Osteoblast (primary cell): ENCODE data around the gene CTSF. TPM values are rescaled to one million over a fixed set of nuclear protein-coding genes. Genes with fewer than 3 reads are reported as not detected.

Experiments used
- DNase-seq: peaks from one replicate; pipeline ENCODE4 v3.0.0; 2011; ENCODE audit warnings: low spot score, mixed read lengths; ENCODE audit not compliant: insufficient read length; ENCODE audit errors: missing footprints
- H2AFZ ChIP-seq: 2 replicates; pipeline ENCODE4 v1.6.0; 2011; ENCODE audit warnings: mild to moderate bottlenecking, low read length
- H3K27ac ChIP-seq: 2 replicates; pipeline ENCODE4 v1.5.1; 2011; ENCODE audit warnings: mild to moderate bottlenecking, low read depth, low read length, moderate library complexity
- H3K27me3 ChIP-seq: 2 replicates; pipeline ENCODE4 v1.6.0; 2012; ENCODE audit warnings: mild to moderate bottlenecking, control low read depth, inconsistent platforms, low read length, moderate library complexity; ENCODE audit not compliant: insufficient read depth
- H3K36me3 ChIP-seq: 2 replicates; pipeline ENCODE4 v1.5.1; 2011; ENCODE audit warnings: mild to moderate bottlenecking, low read length, control low read depth, moderate library complexity; ENCODE audit not compliant: insufficient read depth
- H3K4me1 ChIP-seq: 2 replicates; pipeline ENCODE4 v1.5.1; 2011; ENCODE audit warnings: mild to moderate bottlenecking, low read length, control low read depth, moderate library complexity; ENCODE audit not compliant: insufficient read depth
- H3K4me2 ChIP-seq: 2 replicates; pipeline ENCODE4 v1.6.0; 2011; ENCODE audit warnings: mild to moderate bottlenecking, low read length; ENCODE audit not compliant: insufficient read depth
- H3K4me3 ChIP-seq: fragments of 200-600 bp; sonication (generic); 3 replicates; pipeline ENCODE4 v1.5.1; 2012; ENCODE audit warnings: mild to moderate bottlenecking, low read length, inconsistent platforms; ENCODE audit not compliant: insufficient read depth
- H3K79me2 ChIP-seq: 2 replicates; pipeline ENCODE4 v1.6.0; 2012; ENCODE audit warnings: mild to moderate bottlenecking, low read length, control low read depth, inconsistent platforms; ENCODE audit not compliant: insufficient read depth
- H3K9me3 ChIP-seq: 2 replicates; pipeline ENCODE4 v1.5.1; 2011; ENCODE audit warnings: low read depth, low read length, control low read depth
- H4K20me1 ChIP-seq: 2 replicates; pipeline ENCODE4 v1.6.0; 2012; ENCODE audit warnings: mild to moderate bottlenecking, low read length, control low read depth; ENCODE audit not compliant: insufficient read depth
- total RNA-seq: library from RNA; depleted of rRNA; stranded (reverse); fragments of >200 nt; gene quantifications from 2 replicates; pipeline ENCODE4 v1.2.3, GENCODE V29; 2012
- TF ChIP-seq, protein P1 (sequence below): IDR thresholded peaks from 2 replicates; pipeline ENCODE4 v1.5.1; 2011; ENCODE audit warnings: mild to moderate bottlenecking, low read depth, low read length, moderate library complexity; ENCODE audit errors: extremely low read depth

The CTSF gene
- total RNA-seq, 1 donor = 45.6 TPM

DNA sequence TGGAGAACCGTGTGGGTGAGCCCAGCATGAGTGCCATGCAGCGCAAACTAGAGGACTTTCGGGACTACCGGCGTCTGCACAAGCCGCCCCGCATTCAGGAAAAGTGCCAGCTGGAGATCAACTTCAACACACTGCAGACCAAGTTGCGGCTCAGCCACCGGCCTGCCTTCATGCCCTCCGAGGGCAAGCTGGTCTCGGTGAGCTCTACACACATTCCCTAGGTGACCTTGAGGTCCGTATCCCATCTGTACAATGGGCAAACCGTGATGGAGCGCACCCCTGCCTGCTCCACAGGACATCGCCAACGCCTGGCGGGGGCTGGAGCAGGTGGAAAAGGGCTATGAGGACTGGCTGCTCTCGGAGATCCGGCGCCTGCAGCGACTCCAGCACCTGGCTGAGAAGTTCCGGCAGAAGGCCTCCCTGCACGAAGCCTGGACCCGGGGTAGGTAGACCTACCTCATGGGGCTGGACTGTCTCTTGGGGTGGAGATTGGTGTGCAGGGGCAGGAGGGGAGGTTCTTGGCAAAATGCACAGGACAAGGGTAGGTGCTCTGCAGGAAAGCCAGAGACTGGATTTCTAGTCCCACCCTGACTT, 10.6 kb downstream of the CTSF start:
- H3K4me2 ChIP-seq = no peak overlapping the region
- H4K20me1 ChIP-seq = no peaks in the 10 kb centered on the region
- H2AFZ ChIP-seq = no peak overlapping the region
- no peaks in the 10 kb centered on the region for H3K36me3 ChIP-seq
- no peaks in the 10 kb centered on the region for H3K79me2 ChIP-seq
- H3K27me3 ChIP-seq = peaks cover 41% of the 10 kb centered on the region
- DNase-seq = peak; percentile 72
- no peaks in the 10 kb centered on the region for H3K4me1 ChIP-seq
- no peak overlapping the region for H3K4me3 ChIP-seq
- TF ChIP-seq, protein P1, sequence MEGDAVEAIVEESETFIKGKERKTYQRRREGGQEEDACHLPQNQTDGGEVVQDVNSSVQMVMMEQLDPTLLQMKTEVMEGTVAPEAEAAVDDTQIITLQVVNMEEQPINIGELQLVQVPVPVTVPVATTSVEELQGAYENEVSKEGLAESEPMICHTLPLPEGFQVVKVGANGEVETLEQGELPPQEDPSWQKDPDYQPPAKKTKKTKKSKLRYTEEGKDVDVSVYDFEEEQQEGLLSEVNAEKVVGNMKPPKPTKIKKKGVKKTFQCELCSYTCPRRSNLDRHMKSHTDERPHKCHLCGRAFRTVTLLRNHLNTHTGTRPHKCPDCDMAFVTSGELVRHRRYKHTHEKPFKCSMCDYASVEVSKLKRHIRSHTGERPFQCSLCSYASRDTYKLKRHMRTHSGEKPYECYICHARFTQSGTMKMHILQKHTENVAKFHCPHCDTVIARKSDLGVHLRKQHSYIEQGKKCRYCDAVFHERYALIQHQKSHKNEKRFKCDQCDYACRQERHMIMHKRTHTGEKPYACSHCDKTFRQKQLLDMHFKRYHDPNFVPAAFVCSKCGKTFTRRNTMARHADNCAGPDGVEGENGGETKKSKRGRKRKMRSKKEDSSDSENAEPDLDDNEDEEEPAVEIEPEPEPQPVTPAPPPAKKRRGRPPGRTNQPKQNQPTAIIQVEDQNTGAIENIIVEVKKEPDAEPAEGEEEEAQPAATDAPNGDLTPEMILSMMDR = no peak
- H3K9me3 ChIP-seq = no peaks in the 10 kb centered on the region
- no peak overlapping the region for H3K27ac ChIP-seq

DNA sequence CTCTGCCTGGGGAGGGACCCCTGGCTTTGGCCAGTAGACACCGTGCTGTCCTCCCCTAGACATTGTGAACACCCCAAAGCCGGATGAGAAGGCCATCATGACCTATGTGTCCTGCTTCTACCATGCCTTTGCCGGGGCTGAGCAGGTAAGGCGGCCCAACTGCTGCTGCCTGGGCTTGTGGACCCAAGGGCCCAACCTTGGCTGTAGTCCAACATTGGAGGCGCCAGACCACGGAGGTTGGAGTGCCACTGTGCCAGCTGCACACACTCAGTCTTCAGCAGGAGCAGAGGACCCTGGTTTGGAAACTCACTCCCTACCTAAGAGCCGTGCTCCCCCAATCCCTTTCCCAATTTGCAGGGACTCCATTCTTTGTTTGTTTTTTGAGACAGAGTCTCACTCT, 12.3 kb downstream of the CTSF start:
- peak; percentile 43 for DNase-seq
- H3K27ac ChIP-seq = no peak overlapping the region
- no peaks in the 10 kb centered on the region for H3K9me3 ChIP-seq
- H4K20me1 ChIP-seq = no peaks in the 10 kb centered on the region
- peaks cover 41% of the 10 kb centered on the region for H3K27me3 ChIP-seq
- H2AFZ ChIP-seq = no peak overlapping the region
- no peaks in the 10 kb centered on the region for H3K79me2 ChIP-seq
- H3K4me3 ChIP-seq = no peak overlapping the region
- TF ChIP-seq, protein P1 = no peak
- no peaks in the 10 kb centered on the region for H3K36me3 ChIP-seq
- H3K4me2 ChIP-seq = no peak overlapping the region
- no peaks in the 10 kb centered on the region for H3K4me1 ChIP-seq

DNA sequence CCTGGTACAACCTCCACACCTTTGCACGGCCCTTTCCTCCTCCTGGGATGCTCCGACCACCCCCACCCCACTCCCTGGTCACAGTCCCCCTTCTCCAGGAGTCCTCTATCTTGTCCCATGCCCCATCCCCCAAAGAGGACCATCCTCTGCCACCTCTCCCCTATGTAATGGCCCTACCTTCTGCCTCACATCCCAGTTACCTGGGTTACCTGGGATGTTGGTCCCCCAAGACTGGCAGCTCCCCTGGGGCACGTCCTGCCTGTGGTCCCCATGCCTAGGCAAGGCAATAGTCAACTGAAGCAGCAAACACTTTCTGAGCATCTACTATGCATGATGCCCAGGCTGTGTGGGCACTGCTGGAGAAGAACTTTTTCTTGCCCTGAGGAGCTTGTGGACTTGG, 13.0 kb downstream of the CTSF start:
- Histone ChIP-seq H2AFZ (no peak overlapping the region), H3K36me3 (no peaks in the 10 kb centered on the region), H3K27ac (no peak overlapping the region), H3K79me2 (no peaks in the 10 kb centered on the region), H3K4me1 (no peaks in the 10 kb centered on the region), H3K4me2 (no peak overlapping the region), H3K9me3 (no peaks in the 10 kb centered on the region), H3K27me3 (peaks cover 35% of the 10 kb centered on the region), H3K4me3 (no peak overlapping the region), H4K20me1 (no peaks in the 10 kb centered on the region)
- TF ChIP-seq, protein P1 = no peak
- DNase-seq = peak; percentile 84

DNA sequence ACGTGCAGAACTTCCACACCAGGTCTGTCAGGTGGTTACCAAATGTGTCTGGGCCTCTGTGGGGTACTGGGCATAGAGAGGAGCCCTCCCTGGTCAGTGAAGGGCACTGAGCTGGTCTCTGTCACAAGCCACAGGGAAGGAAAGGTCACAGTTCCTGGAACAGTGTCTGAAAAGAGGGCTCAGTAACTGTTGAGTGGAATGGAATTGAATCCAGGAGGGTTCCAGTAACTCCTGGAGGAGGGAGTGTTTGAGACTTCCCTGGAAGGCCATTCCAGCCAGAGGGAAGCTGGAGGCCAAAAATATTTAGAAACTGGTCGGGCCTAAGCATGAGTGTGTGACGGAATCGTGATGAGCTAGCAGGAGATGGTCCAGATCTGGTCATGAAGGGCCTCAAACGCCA, 13.8 kb downstream of the CTSF start:
- H2AFZ ChIP-seq = no peak overlapping the region
- H3K4me1 ChIP-seq = no peaks in the 10 kb centered on the region
- H3K27ac ChIP-seq = no peak overlapping the region
- no peaks in the 10 kb centered on the region for H4K20me1 ChIP-seq
- no peaks in the 10 kb centered on the region for H3K36me3 ChIP-seq
- TF ChIP-seq, protein P1 = no peak
- no peaks in the 10 kb centered on the region for H3K79me2 ChIP-seq
- H3K9me3 ChIP-seq = no peaks in the 10 kb centered on the region
- H3K4me2 ChIP-seq = no peak overlapping the region
- H3K4me3 ChIP-seq = no peak overlapping the region
- DNase-seq = peak; percentile 71
- H3K27me3 ChIP-seq = peaks cover 36% of the 10 kb centered on the region
